CD4-positive, alpha-beta T cell treated with Interleukin-6 at 100 ng/mL for 8 hours (primary cell): ENCODE data around the gene AQP7.
"Not testable (repeated sequence)": the region's sequence is repeated elsewhere in the genome, so short reads cannot be mapped to it uniquely, and the experiment has no call there.

ENCODE experiments used
- DNase-seq: peaks from one replicate; pipeline ENCODE4 v3.0.0-alpha.2; 2020; ENCODE audit warnings: mixed read lengths, low spot score

AQP7 gene

GRCh38 chr9:33395159-33395879 is 7.0 kb downstream of the AQP7 start:
- DNase-seq = not testable (repeated sequence)

GRCh38 chr9:33393986-33394385 is 8.4 kb downstream of the AQP7 start:
- DNase-seq = not testable (repeated sequence)

- no peak for DNase-seq
Observed at GRCh38 chr9:33393581-33393980, 8.8 kb downstream of the AQP7 start.

GRCh38 chr9:33392591-33393021 is 9.8 kb downstream of the AQP7 start:
- not testable (repeated sequence) for DNase-seq

GRCh38 chr9:33391111-33391771 is 11.1 kb downstream of the AQP7 start:
- not testable (repeated sequence) for DNase-seq

- DNase-seq = no peak
Observed at GRCh38 chr9:33388110-33388994, 14.0 kb downstream of the AQP7 start.

GRCh38 chr9:33386998-33387397 is 15.4 kb downstream of the AQP7 start:
- not testable (repeated sequence) for DNase-seq

- not testable (repeated sequence) for DNase-seq
Observed at GRCh38 chr9:33386641-33386996, 15.7 kb downstream of the AQP7 start.

GRCh38 chr9:33385979-33386640 is 16.3 kb downstream of the AQP7 start:
- DNase-seq = not testable (repeated sequence)

GRCh38 chr9:33385536-33385935 is 16.8 kb downstream of the AQP7 start:
- not testable (repeated sequence) for DNase-seq

- not testable (repeated sequence) for DNase-seq
Observed at GRCh38 chr9:33383396-33383795, 19.0 kb downstream of the AQP7 start.

- DNase-seq = not testable (repeated sequence)
Observed at GRCh38 chr9:33382397-33382796, 20.0 kb downstream of the AQP7 start.

- DNase-seq = no peak
Observed at GRCh38 chr9:33381231-33381791, 21.1 kb downstream of the AQP7 start.

- DNase-seq = no peak
Observed at GRCh38 chr9:33380390-33381094, 21.8 kb downstream of the AQP7 start.

GRCh38 chr9:33379666-33380389 is 22.5 kb downstream of the AQP7 start:
- DNase-seq = no peak

GRCh38 chr9:33378121-33378795 is 24.1 kb downstream of the AQP7 start:
- no peak for DNase-seq

- DNase-seq = no peak
Observed at GRCh38 chr9:33377089-33377715, 25.2 kb downstream of the AQP7 start.

- DNase-seq = no peak
Observed at GRCh38 chr9:33375841-33376321, 26.5 kb downstream of the AQP7 start.

- DNase-seq = no peak
Observed at GRCh38 chr9:33375238-33375840, 27.0 kb downstream of the AQP7 start.
